Spinal cord (tissue), 10 donors: Measurements from ENCODE around the gene DIPK1B. TPM values are rescaled to one million over a fixed set of nuclear protein-coding genes. Genes with fewer than 3 reads are reported as not detected.

ENCODE experiments used
- DNase-seq, 6 donors: peaks; one replicate each; pipeline versions ENCODE4 v3.0.0 to v3.0.0-alpha.2; 2013 to 2015; ENCODE audit warnings: low spot score in 6 of 6, low read depth in 4 of 6
- H3K27ac ChIP-seq: one replicate; pipeline ENCODE4 v1.5.1; 2013; ENCODE audit warnings: low read depth, low read length, control low read depth
- H3K27me3 ChIP-seq: one replicate; pipeline ENCODE4 v1.6.1; 2013; ENCODE audit warnings: low read length; ENCODE audit not compliant: control insufficient read depth, insufficient read depth
- H3K36me3 ChIP-seq: one replicate; pipeline ENCODE4 v1.6.1; 2013; ENCODE audit warnings: low read length; ENCODE audit not compliant: control insufficient read depth, insufficient read depth
- H3K4me1 ChIP-seq: one replicate; pipeline ENCODE4 v1.6.1; 2013; ENCODE audit warnings: low read length; ENCODE audit not compliant: control insufficient read depth, insufficient read depth
- H3K4me3 ChIP-seq: one replicate; pipeline ENCODE4 v1.5.1; 2013; ENCODE audit warnings: low read depth, low read length, control low read depth
- H3K9me3 ChIP-seq: one replicate; pipeline ENCODE4 v1.6.1; 2013; ENCODE audit warnings: low read length; ENCODE audit not compliant: control insufficient read depth, insufficient read depth
- WGBS: methylation state at CpG from one replicate; pipeline ENCODE4 v1.1.5; 2013; ENCODE audit warnings: missing lambda C conversion rate; ENCODE audit not compliant: insufficient coverage; 5-methylcytosine and 5-hydroxymethylcytosine counted together
- polyA plus RNA-seq, 2 donors: library from polyadenylated mRNA; unstranded; fragments of 120-200 nt; gene quantifications; one replicate each; pipeline ENCODE4 v1.2.1, GENCODE V29; 2013; ENCODE audit not compliant: insufficient read length in 2 of 2
- total RNA-seq, 2 donors: library from RNA; depleted of rRNA in 1 of 2; stranded (reverse); fragments of 120-200 nt in 1 of 2; fragments of >200 nt in 1 of 2; gene quantifications; one replicate each; pipeline versions ENCODE4 v1.2.3 to v1.2.4, GENCODE V29; 2013 to 2014
- donor health status: healthy.

The DIPK1B gene
- total and polyA plus RNA-seq, 4 donors = 24.9 to 65.0 (median 55.6) TPM

DNA sequence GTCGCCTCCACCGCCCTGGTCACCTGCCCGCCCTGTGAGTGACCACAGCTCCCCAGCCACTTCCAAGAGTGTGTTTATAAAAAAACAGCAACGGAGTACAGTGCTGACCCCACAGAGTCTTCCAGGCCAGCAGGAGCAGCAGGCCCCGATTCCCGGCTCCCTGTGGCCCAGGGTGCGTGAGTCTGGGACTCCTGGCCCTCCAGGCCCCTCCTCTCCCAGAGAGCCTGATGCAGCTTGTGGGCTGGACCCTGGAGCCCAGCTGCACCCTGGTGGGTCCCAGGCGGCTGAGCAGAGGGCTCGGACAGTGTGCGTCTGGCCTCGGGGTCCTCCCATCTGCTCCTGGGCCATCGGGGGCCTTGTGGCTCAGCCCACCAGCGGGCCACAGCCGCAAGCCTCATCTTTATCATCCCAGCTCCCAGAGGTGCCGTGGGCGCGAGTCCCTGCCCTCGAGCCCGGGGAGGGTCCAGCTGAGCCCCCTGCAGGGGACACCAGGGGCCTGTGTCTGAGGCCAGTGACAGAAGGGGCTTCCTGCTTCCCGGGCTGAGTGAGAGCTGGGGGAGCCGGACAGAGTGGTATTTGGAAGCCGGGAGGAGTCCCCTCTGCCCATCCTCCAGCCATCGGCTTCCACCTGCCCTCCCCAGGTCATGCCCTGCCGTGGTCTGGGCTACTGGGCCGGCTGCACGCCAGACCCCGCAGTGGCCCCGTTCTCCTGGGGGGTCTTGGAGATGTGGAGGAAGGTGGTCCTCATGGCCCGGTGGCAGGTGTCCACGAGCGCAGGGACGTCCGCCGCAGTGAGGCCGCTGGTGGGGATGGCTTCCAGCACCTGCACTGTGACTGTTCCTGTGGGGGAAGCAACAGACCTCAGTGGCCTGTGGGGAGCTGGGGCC is 39.0 kb upstream of the DIPK1B start:
- H3K9me3 ChIP-seq = no peaks in the 10 kb centered on the region
- H3K4me3 ChIP-seq = no peak overlapping the region
- peaks cover 84% of the 10 kb centered on the region for H3K36me3 ChIP-seq
- no peak for DNase-seq
- no peaks in the 10 kb centered on the region for H3K27me3 ChIP-seq
- no peak overlapping the region for H3K27ac ChIP-seq
- peaks cover 3% of the 10 kb centered on the region for H3K4me1 ChIP-seq
- WGBS = 69% methylated on average over 22 of the region's 35 CpGs

DNA sequence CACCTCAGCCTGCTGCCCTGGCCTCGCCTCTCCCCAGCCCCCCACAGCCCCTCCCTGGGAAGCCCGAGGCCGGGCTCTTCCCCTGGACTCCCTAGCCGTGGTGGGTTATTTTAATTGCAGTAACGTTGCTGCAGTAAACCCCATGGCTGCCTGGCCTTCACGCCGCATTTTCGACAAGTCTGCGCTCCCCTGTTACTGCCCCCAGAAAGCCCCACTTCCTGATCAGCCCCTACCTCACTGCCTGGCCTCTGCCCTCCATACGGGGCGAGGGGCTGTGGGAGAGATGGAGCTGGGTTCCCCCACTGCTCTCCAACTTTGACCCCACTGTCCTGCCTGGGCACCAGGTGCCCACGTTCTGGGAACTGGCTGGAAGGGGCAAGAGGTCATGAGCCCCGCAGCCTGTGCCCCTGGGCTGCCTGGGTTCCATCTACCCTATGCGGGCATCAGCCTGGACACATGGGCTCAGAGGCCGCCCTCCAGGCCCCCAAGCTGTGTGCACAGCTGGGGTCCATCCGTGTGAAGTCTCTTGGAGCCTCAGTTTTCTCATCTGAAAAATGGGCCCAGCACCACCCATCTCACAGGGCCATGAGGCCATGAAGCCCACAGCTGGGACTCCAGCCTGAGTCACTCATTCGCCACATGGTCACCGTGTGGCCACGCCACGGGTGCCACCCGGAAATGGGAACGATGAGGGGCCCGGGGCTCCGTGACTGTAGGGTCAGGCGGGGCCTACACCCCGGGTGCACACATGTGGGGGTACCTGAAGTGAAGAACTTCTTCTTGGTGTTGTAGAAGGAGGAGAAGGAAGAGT is 38.2 kb upstream of the DIPK1B start:
- peaks cover 7% of the 10 kb centered on the region for H3K4me1 ChIP-seq
- no peak for DNase-seq
- H3K9me3 ChIP-seq = no peaks in the 10 kb centered on the region
- WGBS = 91% methylated on average over 21 of the region's 26 CpGs
- peaks cover 75% of the 10 kb centered on the region for H3K36me3 ChIP-seq
- H3K4me3 ChIP-seq = no peak overlapping the region
- H3K27me3 ChIP-seq = no peaks in the 10 kb centered on the region
- no peak overlapping the region for H3K27ac ChIP-seq

DNA sequence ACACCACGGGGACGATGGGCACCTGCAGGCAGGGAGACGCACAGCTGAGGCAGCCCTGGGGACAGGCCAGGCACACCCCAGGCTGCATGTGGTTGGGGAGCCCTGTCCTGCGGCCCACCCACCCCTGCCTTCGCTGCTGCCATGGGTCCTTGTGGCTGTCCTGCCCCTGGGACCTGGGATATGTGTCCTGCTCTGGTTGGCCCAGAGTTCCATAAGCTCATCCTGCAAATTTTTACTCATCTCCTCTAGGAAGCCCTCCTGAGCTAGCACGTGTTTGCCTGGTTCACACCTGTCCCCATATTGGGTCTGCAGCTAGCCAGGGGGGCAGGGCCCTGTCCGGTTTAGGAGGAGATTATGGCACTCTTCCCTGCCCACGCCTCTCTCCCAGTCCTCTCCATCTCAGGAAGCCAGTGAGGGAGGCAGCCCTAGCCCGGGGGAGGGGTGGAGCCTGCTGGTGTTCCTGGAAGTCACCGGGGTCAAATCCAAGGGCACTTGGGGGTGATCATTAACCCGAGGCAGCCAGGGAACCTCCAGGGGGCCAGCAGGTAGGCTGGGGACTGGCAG is 37.5 kb upstream of the DIPK1B start:
- no peak overlapping the region for H3K27ac ChIP-seq
- H3K36me3 ChIP-seq = peaks cover 68% of the 10 kb centered on the region
- H3K27me3 ChIP-seq = no peaks in the 10 kb centered on the region
- H3K4me1 ChIP-seq = peaks cover 11% of the 10 kb centered on the region
- DNase-seq = no peak
- H3K4me3 ChIP-seq = no peak overlapping the region
- WGBS = 78% methylated on average over 7 of the region's 11 CpGs
- no peaks in the 10 kb centered on the region for H3K9me3 ChIP-seq

DNA sequence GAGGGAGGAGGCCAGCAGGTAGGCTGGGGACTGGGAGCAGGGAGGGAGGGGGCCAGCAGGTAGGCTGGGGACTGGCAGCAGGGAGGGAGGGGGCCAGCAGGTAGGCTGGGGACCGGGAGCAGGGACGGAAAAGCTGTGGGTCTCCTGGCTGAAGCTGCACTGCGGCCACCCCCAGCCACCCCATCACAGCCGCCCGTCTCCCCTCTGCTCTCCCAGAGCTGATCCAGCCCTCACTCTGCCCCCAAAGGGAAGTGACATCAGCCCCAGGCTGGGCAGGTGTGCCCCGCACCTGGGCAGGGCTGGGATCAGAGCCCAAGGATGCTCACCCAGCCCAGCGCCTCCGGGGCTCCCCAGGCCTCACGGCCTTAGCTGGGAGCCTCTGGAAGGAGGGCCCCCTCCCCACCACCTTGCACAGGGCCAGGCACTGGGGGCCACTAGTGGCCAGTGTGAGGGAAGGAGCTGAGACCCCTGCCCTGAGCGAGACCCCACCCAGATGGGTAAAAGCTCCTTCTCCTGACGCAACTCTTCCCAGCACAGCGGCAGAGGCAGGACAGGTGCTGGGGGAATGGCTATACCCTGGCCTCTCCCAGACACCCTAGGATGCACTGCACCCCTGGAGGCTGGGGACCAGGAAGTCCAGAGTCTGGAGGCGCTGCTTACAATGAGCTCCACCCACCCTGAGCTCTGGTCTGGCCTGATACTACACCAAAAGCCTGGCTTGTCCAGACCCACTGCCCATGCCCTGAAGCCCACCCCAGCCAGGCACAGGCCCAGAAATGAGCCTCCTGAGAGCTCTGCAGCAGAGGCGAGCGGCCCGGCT is 36.7 kb upstream of the DIPK1B start:
- no peak overlapping the region for H3K4me3 ChIP-seq
- no peak overlapping the region for H3K27ac ChIP-seq
- no peak for DNase-seq
- no peaks in the 10 kb centered on the region for H3K27me3 ChIP-seq
- no peaks in the 10 kb centered on the region for H3K9me3 ChIP-seq
- H3K36me3 ChIP-seq = peaks cover 60% of the 10 kb centered on the region
- 95% methylated on average over 12 of the region's 16 CpGs for WGBS
- H3K4me1 ChIP-seq = peaks cover 10% of the 10 kb centered on the region

DNA sequence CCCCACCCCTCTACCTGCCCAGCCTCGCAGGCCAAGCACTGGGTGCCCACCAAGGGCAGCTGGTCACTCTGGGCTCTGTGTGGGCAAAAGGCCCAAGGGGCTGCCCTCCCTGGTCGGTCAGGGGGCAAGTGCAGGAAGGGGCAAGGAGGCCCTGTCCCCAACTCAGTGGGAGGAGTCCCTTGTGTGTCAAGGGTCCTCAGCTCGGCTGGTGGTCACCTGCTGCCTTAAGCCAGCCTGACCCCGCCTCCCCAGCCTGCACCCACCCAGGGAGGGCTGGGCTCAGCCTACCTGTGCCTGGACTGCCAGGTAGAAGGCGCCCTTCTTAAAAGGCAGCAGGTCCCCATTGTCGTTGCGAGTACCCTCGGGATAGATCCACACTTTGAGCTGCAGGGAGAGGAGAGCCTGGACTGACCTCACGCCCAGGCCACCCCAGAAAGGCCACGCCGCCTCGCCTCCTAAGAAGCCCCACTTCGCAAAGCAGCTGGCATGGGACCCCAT is 36.0 kb upstream of the DIPK1B start:
- Histone ChIP-seq H3K36me3 (peaks cover 58% of the 10 kb centered on the region), H3K4me3 (no peak overlapping the region), H3K27ac (no peak overlapping the region), H3K4me1 (peaks cover 10% of the 10 kb centered on the region), H3K9me3 (no peaks in the 10 kb centered on the region), H3K27me3 (no peaks in the 10 kb centered on the region)
- WGBS = 95% methylated on average over 13 of the region's 13 CpGs
- no peak for DNase-seq

DNA sequence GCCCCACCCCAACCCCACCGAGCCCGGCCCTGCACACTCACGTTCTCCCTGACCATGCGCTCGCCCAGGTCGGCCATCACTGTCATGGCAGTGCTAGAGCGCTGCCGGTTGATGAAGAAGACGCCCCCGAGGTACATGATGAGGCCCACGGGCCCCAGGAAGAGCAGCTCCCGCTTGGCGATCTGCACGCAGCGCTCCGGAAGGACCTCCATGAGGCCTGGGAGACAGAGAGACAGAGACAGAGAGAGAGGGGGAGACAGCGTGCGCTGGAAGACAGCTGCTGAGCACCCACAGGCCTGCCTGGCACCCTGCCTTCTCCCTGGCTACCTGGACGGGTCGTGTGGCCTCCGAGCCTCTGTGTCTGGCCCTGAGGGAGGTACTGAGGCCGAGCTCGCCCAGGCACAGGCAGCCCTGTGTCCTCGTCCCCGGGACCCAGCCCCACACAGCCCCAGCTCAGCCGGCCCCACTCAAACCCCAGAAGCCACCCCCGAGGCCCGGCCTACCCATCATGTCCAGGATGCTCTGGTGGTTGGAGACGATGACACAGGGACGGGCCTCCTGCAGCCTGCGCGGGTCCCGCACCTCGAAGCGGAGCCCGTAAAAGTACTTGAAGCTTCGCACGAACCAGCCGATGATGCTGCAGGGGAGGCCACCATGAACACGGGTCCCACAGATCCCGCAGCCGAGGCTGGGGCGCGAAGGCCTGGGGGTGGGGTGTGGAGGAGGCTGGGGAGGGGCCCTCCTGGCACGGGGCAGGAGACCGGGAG is 35.3 kb upstream of the DIPK1B start:
- Histone ChIP-seq H3K4me3 (no peak overlapping the region), H3K9me3 (no peaks in the 10 kb centered on the region), H3K27me3 (no peaks in the 10 kb centered on the region), H3K4me1 (peaks cover 10% of the 10 kb centered on the region), H3K36me3 (peaks cover 51% of the 10 kb centered on the region), H3K27ac (no peak overlapping the region)
- no peak for DNase-seq
- 86% methylated on average over 39 of the region's 46 CpGs for WGBS

DNA sequence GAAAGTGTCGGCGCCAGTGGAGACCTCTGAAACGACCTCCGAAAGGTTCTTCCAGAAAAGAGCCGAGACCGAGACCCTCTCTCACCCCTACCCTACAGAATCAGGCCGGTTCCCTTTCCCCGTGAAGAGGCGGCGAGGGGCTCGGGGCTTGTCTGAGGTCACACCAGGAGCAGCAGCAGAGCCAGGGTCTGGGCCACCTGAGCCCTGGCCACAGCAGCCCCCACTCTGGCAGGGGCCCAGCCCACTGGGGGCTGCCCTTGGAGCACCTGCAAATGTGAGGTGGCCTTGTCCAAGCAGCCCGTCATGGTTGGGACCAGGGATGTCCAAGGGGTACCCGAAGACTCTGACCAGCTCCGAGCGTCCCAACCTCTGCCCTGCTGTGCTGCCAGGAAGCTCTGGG is 34.3 kb upstream of the DIPK1B start:
- Histone ChIP-seq H3K27me3 (no peaks in the 10 kb centered on the region), H3K27ac (no peak overlapping the region), H3K4me1 (peaks cover 10% of the 10 kb centered on the region), H3K9me3 (no peaks in the 10 kb centered on the region), H3K4me3 (no peak overlapping the region), H3K36me3 (peaks cover 42% of the 10 kb centered on the region)
- 91% methylated on average over 15 of the region's 15 CpGs for WGBS
- DNase-seq = no peak

DNA sequence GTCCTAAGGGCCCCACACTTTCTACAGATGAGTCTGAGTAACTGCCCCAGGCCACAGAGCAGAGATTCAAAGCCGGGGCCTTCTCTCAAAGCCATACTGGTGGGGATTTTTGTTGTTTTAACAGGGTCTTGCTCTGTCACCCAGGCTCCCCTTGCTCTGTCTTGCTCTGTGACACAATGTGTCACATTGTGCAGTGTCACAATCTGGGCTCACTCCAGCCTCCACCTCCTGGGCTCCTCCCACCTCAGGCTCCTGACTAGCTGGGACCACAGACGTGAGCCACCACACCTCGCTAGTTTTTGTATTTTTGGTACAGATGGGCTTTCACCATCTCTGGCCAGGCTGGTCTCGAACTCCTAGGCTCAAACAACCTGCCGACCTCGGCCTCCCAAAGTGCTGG is 33.7 kb upstream of the DIPK1B start:
- no peak for DNase-seq
- no peaks in the 10 kb centered on the region for H3K27me3 ChIP-seq
- peaks cover 10% of the 10 kb centered on the region for H3K4me1 ChIP-seq
- peaks cover 39% of the 10 kb centered on the region for H3K36me3 ChIP-seq
- H3K27ac ChIP-seq = no peak overlapping the region
- 88% methylated on average over 5 of the region's 6 CpGs for WGBS
- H3K9me3 ChIP-seq = no peaks in the 10 kb centered on the region
- no peak overlapping the region for H3K4me3 ChIP-seq
